ENCODE measurements around the gene ATP4B. TPM values are rescaled to one million over a fixed set of nuclear protein-coding genes. Genes with fewer than 3 reads are reported as not detected.

Gene ATP4B
- total RNA-seq, 1 experiment from 2014 or later, result not detected

DNA sequence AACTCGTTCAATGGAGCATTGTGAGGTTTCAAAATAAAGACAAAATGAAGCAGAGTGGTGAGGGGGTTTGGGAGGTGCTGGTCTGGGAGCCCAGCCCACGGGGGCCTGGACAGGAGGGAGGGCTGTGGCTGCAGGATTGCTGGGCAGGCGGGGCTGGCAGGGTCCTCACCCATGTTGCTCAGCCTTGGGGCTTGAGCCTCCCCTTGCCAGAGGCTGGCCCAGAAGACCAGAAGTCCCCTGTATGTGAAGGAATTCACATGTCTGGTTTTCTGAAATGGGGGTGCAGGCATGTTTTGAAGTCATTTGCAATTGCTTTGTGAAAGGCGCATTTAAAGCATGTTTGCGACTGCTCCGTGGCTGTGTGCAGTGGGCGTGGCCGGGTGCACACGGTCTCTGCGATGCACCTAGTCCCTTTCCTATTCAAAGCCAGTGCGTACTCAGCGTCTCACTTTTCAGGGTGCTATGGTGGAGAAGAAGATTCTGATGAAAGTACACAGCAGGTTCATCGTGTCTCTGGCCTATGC, 11.3 kb upstream of the ATP4B start:
- Histone ChIP-seq H4K20me1 (ENCODE audit: insufficient read depth) (no peaks in the 10 kb centered on the region), H3K27me3 (ENCODE audit: insufficient read depth, low read length) (no peaks in the 10 kb centered on the region), H3K36me3 (ENCODE audit: control insufficient read depth in 1 of 2, insufficient read depth in 2 of 2, low read length in 2 of 2) (no peaks in the 10 kb centered on the region), H3K79me2 (ENCODE audit: insufficient read depth, low read length) (no peaks in the 10 kb centered on the region), H3K9ac (ENCODE audit: low read length) (no peak overlapping the region), H3K27ac (ENCODE audit: low read depth, low read length) (no peak overlapping the region), H3K4me2 (ENCODE audit: low read length) (no peak overlapping the region), H3K4me3 (replicated peaks in 1 of 2; ENCODE audit: low read depth in 1 of 2, low read length in 2 of 2) (no peak overlapping the region), H2AFZ (ENCODE audit: low read depth, low read length, poor library complexity, severe bottlenecking) (no peak overlapping the region), H3K9me2 (ENCODE audit: insufficient read depth) (no peaks in the 10 kb centered on the region), H3K9me3 (ENCODE audit: control insufficient read depth in 1 of 2, insufficient read depth in 1 of 2, low read depth in 1 of 2, low read length in 2 of 2) (no peaks in the 10 kb centered on the region; a peak in 1 of 4 replicates), H3K4me1 (ENCODE audit: control insufficient read depth in 1 of 2, insufficient read depth in 2 of 2, low read length in 2 of 2) (no peaks in the 10 kb centered on the region)
- DNase-seq (ENCODE audit: low read depth, low spot score) (no peak), ATAC-seq (no peak)
- ChIA-PET CTCF (no interaction called here), RAD21 (ENCODE audit: low non-redundant PET in 1 of 2, low total read pairs in 2 of 2, uncharacterized antibody in 2 of 2, unreplicated experiment in 2 of 2) (no interaction called here), POLR2A (no interaction called here)
- intact Hi-C loops (cut with micrococcal nuclease), result no loop called here
- BruUV-seq (replicated peaks), result no TSS peak
- no peak for TF ChIP-seq ZNF274 (IDR thresholded peaks at IDR 0.05; ENCODE audit: low read depth, low read length)
- TF ChIP-seq POLR2AphosphoS5 (IDR thresholded peaks at IDR 0.05; ENCODE audit: low read depth, low read length), result no peak
- TF ChIP-seq ELF1 (IDR thresholded peaks at IDR 0.05; ENCODE audit: borderline replicate concordance, low read depth), result no peak
- no peak for TF ChIP-seq CEBPB (IDR thresholded peaks at IDR 0.05; ENCODE audit: low read depth)
- TF ChIP-seq JUND (IDR thresholded peaks at IDR 0.05), result no peak
- TF ChIP-seq, protein P1, sequence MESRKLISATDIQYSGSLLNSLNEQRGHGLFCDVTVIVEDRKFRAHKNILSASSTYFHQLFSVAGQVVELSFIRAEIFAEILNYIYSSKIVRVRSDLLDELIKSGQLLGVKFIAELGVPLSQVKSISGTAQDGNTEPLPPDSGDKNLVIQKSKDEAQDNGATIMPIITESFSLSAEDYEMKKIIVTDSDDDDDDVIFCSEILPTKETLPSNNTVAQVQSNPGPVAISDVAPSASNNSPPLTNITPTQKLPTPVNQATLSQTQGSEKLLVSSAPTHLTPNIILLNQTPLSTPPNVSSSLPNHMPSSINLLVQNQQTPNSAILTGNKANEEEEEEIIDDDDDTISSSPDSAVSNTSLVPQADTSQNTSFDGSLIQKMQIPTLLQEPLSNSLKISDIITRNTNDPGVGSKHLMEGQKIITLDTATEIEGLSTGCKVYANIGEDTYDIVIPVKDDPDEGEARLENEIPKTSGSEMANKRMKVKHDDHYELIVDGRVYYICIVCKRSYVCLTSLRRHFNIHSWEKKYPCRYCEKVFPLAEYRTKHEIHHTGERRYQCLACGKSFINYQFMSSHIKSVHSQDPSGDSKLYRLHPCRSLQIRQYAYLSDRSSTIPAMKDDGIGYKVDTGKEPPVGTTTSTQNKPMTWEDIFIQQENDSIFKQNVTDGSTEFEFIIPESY (IDR thresholded peaks at IDR 0.05; ENCODE audit: extremely low read depth, insufficient replicate concordance, low read length), result no peak
- no peak for TF ChIP-seq ZFX (IDR thresholded peaks at IDR 0.05)
- no peak for TF ChIP-seq CBX3 (IDR thresholded peaks at IDR 0.05; ENCODE audit: low read depth)
- TF ChIP-seq SRF (IDR thresholded peaks at IDR 0.05; ENCODE audit: low read depth), result no peak
- no peak for TF ChIP-seq EZH2phosphoT487 (IDR thresholded peaks at IDR 0.05; ENCODE audit: borderline replicate concordance)
- TF ChIP-seq, protein P2, sequence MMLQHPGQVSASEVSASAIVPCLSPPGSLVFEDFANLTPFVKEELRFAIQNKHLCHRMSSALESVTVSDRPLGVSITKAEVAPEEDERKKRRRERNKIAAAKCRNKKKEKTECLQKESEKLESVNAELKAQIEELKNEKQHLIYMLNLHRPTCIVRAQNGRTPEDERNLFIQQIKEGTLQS (IDR thresholded peaks at IDR 0.05), result no peak
- no peak for TF ChIP-seq SP1 (IDR thresholded peaks at IDR 0.05; ENCODE audit: low read depth)
- no peak for TF ChIP-seq EGR1 (IDR thresholded peaks at IDR 0.05; ENCODE audit: low read depth)
- TF ChIP-seq, protein P3, sequence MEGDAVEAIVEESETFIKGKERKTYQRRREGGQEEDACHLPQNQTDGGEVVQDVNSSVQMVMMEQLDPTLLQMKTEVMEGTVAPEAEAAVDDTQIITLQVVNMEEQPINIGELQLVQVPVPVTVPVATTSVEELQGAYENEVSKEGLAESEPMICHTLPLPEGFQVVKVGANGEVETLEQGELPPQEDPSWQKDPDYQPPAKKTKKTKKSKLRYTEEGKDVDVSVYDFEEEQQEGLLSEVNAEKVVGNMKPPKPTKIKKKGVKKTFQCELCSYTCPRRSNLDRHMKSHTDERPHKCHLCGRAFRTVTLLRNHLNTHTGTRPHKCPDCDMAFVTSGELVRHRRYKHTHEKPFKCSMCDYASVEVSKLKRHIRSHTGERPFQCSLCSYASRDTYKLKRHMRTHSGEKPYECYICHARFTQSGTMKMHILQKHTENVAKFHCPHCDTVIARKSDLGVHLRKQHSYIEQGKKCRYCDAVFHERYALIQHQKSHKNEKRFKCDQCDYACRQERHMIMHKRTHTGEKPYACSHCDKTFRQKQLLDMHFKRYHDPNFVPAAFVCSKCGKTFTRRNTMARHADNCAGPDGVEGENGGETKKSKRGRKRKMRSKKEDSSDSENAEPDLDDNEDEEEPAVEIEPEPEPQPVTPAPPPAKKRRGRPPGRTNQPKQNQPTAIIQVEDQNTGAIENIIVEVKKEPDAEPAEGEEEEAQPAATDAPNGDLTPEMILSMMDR (IDR thresholded peaks at IDR 0.05 in 2 of 3, conservative IDR thresholded peaks at IDR 0.05 in 1 of 3; ENCODE audit: borderline replicate concordance in 1 of 3, insufficient read depth in 1 of 3, low read depth in 2 of 3, low read length in 2 of 3), result no peak
- no peak for TF ChIP-seq RAD21 (IDR thresholded peaks at IDR 0.05; ENCODE audit: low read depth)
- no peak for TF ChIP-seq YY1 (IDR thresholded peaks at IDR 0.05; ENCODE audit: extremely low read depth, insufficient replicate concordance, low read depth, low read length)
